ENCODE data around the gene CYSRT1. TPM values are rescaled to one million over a fixed set of nuclear protein-coding genes. Genes with fewer than 3 reads are reported as not detected.

Gene CYSRT1
- total RNA-seq, 1 experiment from 2014 or later, result 1.3 TPM

GRCh38 chr9:137181680-137182079 lies 43.3 kb upstream of the CYSRT1 start:
- CTCF ChIA-PET, result no interaction called here
- H3K9me2 ChIP-seq (replicated peaks; ENCODE audit: low read length), result no peaks in the 10 kb centered on the region
- peaks cover 11% of the 10 kb centered on the region for H3K79me2 ChIP-seq (ENCODE audit: low read length)
- H2AFZ ChIP-seq (ENCODE audit: low read length), result no peak overlapping the region
- no peak for DNase-seq
- no TSS peak for BruUV-seq (replicated peaks)
- H3K4me1 ChIP-seq (ENCODE audit: insufficient read depth, low read length), result peaks cover 6% of the 10 kb centered on the region; the same call in 1 of the 2 replicates
- no peaks in the 10 kb centered on the region for H3K9me3 ChIP-seq (ENCODE audit: low read length)
- H3K27me3 ChIP-seq (ENCODE audit: low read length), result no peaks in the 10 kb centered on the region
- no peak overlapping the region for H3K27ac ChIP-seq (ENCODE audit: low read length)
- no peak for TF ChIP-seq EZH2phosphoT487 (IDR thresholded peaks at IDR 0.05; ENCODE audit: borderline replicate concordance, low read length)
- TF ChIP-seq EZH2 (IDR thresholded peaks at IDR 0.05; ENCODE audit: low read length, unreplicated experiment), result no peak
- no peak for TF ChIP-seq CTCF (conservative IDR thresholded peaks at IDR 0.05; ENCODE audit: low read depth, low read length)
- H3F3A ChIP-seq (ENCODE audit: low read length, unreplicated experiment), result no peaks in the 10 kb centered on the region
- H3K9ac ChIP-seq (ENCODE audit: low read length), result no peak overlapping the region
- H4K20me1 ChIP-seq (ENCODE audit: low read length), result no peaks in the 10 kb centered on the region
- POLR2A ChIA-PET (ENCODE audit: unreplicated experiment), result no interaction called here
- H3K4me2 ChIP-seq (ENCODE audit: low read length), result no peak overlapping the region
- no peak for ATAC-seq
- intact Hi-C loops (cut with micrococcal nuclease), result no loop called here
- no peak overlapping the region for H3K4me3 ChIP-seq (ENCODE audit: low read length)
- H3K36me3 ChIP-seq (ENCODE audit: low read depth, low read length), result no peaks in the 10 kb centered on the region

GRCh38 chr9:137182836-137183235 lies 42.1 kb upstream of the CYSRT1 start:
- H3K27me3 ChIP-seq (ENCODE audit: low read length), result no peaks in the 10 kb centered on the region
- no peak for ATAC-seq
- DNase-seq, result no peak
- no peaks in the 10 kb centered on the region for H3K9me3 ChIP-seq (ENCODE audit: low read length)
- H3K27ac ChIP-seq (ENCODE audit: low read length), result no peak overlapping the region
- TF ChIP-seq EZH2 (IDR thresholded peaks at IDR 0.05; ENCODE audit: low read length, unreplicated experiment), result no peak
- no peak for TF ChIP-seq EZH2phosphoT487 (IDR thresholded peaks at IDR 0.05; ENCODE audit: borderline replicate concordance, low read length)
- no peak for TF ChIP-seq CTCF (conservative IDR thresholded peaks at IDR 0.05; ENCODE audit: low read depth, low read length)
- H3K4me1 ChIP-seq (ENCODE audit: insufficient read depth, low read length), result peaks cover 15% of the 10 kb centered on the region
- H3K36me3 ChIP-seq (ENCODE audit: low read depth, low read length), result no peaks in the 10 kb centered on the region
- H4K20me1 ChIP-seq (ENCODE audit: low read length), result no peaks in the 10 kb centered on the region
- H3K4me2 ChIP-seq (ENCODE audit: low read length), result no peak overlapping the region
- no peaks in the 10 kb centered on the region for H3F3A ChIP-seq (ENCODE audit: low read length, unreplicated experiment)
- no peak overlapping the region for H2AFZ ChIP-seq (ENCODE audit: low read length)
- ChIA-PET POLR2A (ENCODE audit: unreplicated experiment) (no interaction called here), CTCF (no interaction called here)
- H3K79me2 ChIP-seq (ENCODE audit: low read length), result peaks cover 22% of the 10 kb centered on the region
- intact Hi-C loops (cut with micrococcal nuclease), result no loop called here
- BruUV-seq (replicated peaks), result no TSS peak
- H3K9me2 ChIP-seq (replicated peaks; ENCODE audit: low read length), result no peaks in the 10 kb centered on the region
- no peak overlapping the region for H3K4me3 ChIP-seq (ENCODE audit: low read length)
- no peak overlapping the region for H3K9ac ChIP-seq (ENCODE audit: low read length)

- Histone ChIP-seq H3K27me3 (ENCODE audit: low read length) (no peaks in the 10 kb centered on the region), H3K27ac (ENCODE audit: low read length) (no peak overlapping the region), H3K4me1 (ENCODE audit: insufficient read depth, low read length) (peaks cover 15% of the 10 kb centered on the region), H3K79me2 (ENCODE audit: low read length) (peaks cover 28% of the 10 kb centered on the region), H3K36me3 (ENCODE audit: low read depth, low read length) (no peaks in the 10 kb centered on the region), H3K9me2 (replicated peaks; ENCODE audit: low read length) (no peaks in the 10 kb centered on the region), H3K4me3 (ENCODE audit: low read length) (no peak overlapping the region), H4K20me1 (ENCODE audit: low read length) (no peaks in the 10 kb centered on the region), H3K4me2 (ENCODE audit: low read length) (no peak overlapping the region), H2AFZ (ENCODE audit: low read length) (no peak overlapping the region), H3K9ac (ENCODE audit: low read length) (no peak overlapping the region), H3F3A (ENCODE audit: low read length, unreplicated experiment) (no peaks in the 10 kb centered on the region), H3K9me3 (ENCODE audit: low read length) (no peaks in the 10 kb centered on the region)
- TF ChIP-seq EZH2 (IDR thresholded peaks at IDR 0.05; ENCODE audit: low read length, unreplicated experiment) (no peak), EZH2phosphoT487 (IDR thresholded peaks at IDR 0.05; ENCODE audit: borderline replicate concordance, low read length) (no peak), CTCF (conservative IDR thresholded peaks at IDR 0.05; ENCODE audit: low read depth, low read length) (no peak)
- BruUV-seq (replicated peaks), result no TSS peak
- CTCF ChIA-PET, result no interaction called here
- POLR2A ChIA-PET (ENCODE audit: unreplicated experiment), result no interaction called here
- intact Hi-C loops (cut with micrococcal nuclease), result no loop called here
- no peak for ATAC-seq
- no peak for DNase-seq
Measured at GRCh38 chr9:137183980-137184595, 40.9 kb upstream of the CYSRT1 start.
